Measurements from ENCODE around the gene PROKR2.

Gene PROKR2

GRCh38 chr20:5290596-5290995 lies 26.2 kb downstream of the PROKR2 start:
- no peak overlapping the region for H3K4me3 ChIP-seq (ENCODE audit: low read length in 2 of 2)
- H3K9me3 ChIP-seq (ENCODE audit: control insufficient read depth in 2 of 2, low read length in 2 of 2): no peaks in the 10 kb centered on the region
- no peaks in the 10 kb centered on the region for H3K36me3 ChIP-seq (ENCODE audit: control insufficient read depth in 2 of 2, insufficient read depth in 2 of 2, low read length in 2 of 2)
- no peaks in the 10 kb centered on the region for H3K4me1 ChIP-seq (ENCODE audit: control insufficient read depth in 2 of 2, insufficient read depth in 2 of 2, low read length in 2 of 2)
- no peaks in the 10 kb centered on the region for H3K27me3 ChIP-seq (ENCODE audit: control insufficient read depth in 2 of 2, insufficient read depth in 2 of 2, low read length in 2 of 2)
- H3K9ac ChIP-seq (ENCODE audit: low read depth in 1 of 2, low read length in 2 of 2): no peak overlapping the region
- H3K27ac ChIP-seq (ENCODE audit: low read depth in 2 of 2, low read length in 2 of 2): no peak overlapping the region

- Histone ChIP-seq H3K4me1 (ENCODE audit: control insufficient read depth in 2 of 2, insufficient read depth in 2 of 2, low read length in 2 of 2) (no peaks in the 10 kb centered on the region), H3K9me3 (ENCODE audit: control insufficient read depth in 2 of 2, low read length in 2 of 2) (no peaks in the 10 kb centered on the region), H3K27ac (ENCODE audit: low read depth in 2 of 2, low read length in 2 of 2) (no peak overlapping the region), H3K27me3 (ENCODE audit: control insufficient read depth in 2 of 2, insufficient read depth in 2 of 2, low read length in 2 of 2) (no peaks in the 10 kb centered on the region), H3K9ac (ENCODE audit: low read depth in 1 of 2, low read length in 2 of 2) (no peak overlapping the region), H3K4me3 (ENCODE audit: low read length in 2 of 2) (no peak overlapping the region), H3K36me3 (ENCODE audit: control insufficient read depth in 2 of 2, insufficient read depth in 2 of 2, low read length in 2 of 2) (no peaks in the 10 kb centered on the region)
These were observed 34.2 kb downstream of the PROKR2 start for GRCh38 chr20:5282561-5282960.

GRCh38 chr20:5279661-5280060 lies 37.1 kb downstream of the PROKR2 start:
- H3K9ac ChIP-seq (ENCODE audit: low read depth in 1 of 2, low read length in 2 of 2): no peak overlapping the region
- H3K4me3 ChIP-seq (ENCODE audit: low read length in 2 of 2): no peak overlapping the region
- H3K4me1 ChIP-seq (ENCODE audit: control insufficient read depth in 2 of 2, insufficient read depth in 2 of 2, low read length in 2 of 2): no peaks in the 10 kb centered on the region
- H3K36me3 ChIP-seq (ENCODE audit: control insufficient read depth in 2 of 2, insufficient read depth in 2 of 2, low read length in 2 of 2): no peaks in the 10 kb centered on the region
- H3K9me3 ChIP-seq (ENCODE audit: control insufficient read depth in 2 of 2, low read length in 2 of 2): no peaks in the 10 kb centered on the region
- H3K27me3 ChIP-seq (ENCODE audit: control insufficient read depth in 2 of 2, insufficient read depth in 2 of 2, low read length in 2 of 2): no peaks in the 10 kb centered on the region
- H3K27ac ChIP-seq (ENCODE audit: low read depth in 2 of 2, low read length in 2 of 2): no peak overlapping the region

GRCh38 chr20:5272268-5272667 lies 44.5 kb downstream of the PROKR2 start:
- H3K27ac ChIP-seq (ENCODE audit: low read depth in 2 of 2, low read length in 2 of 2): no peak overlapping the region
- no peak overlapping the region for H3K4me3 ChIP-seq (ENCODE audit: low read length in 2 of 2)
- H3K4me1 ChIP-seq (ENCODE audit: control insufficient read depth in 2 of 2, insufficient read depth in 2 of 2, low read length in 2 of 2): no peaks in the 10 kb centered on the region
- no peak overlapping the region for H3K9ac ChIP-seq (ENCODE audit: low read depth in 1 of 2, low read length in 2 of 2)
- no peaks in the 10 kb centered on the region for H3K27me3 ChIP-seq (ENCODE audit: control insufficient read depth in 2 of 2, insufficient read depth in 2 of 2, low read length in 2 of 2)
- H3K9me3 ChIP-seq (ENCODE audit: control insufficient read depth in 2 of 2, low read length in 2 of 2): no peaks in the 10 kb centered on the region
- no peaks in the 10 kb centered on the region for H3K36me3 ChIP-seq (ENCODE audit: control insufficient read depth in 2 of 2, insufficient read depth in 2 of 2, low read length in 2 of 2)

GRCh38 chr20:5270603-5271002 lies 46.2 kb downstream of the PROKR2 start:
- Histone ChIP-seq H3K36me3 (ENCODE audit: control insufficient read depth in 2 of 2, insufficient read depth in 2 of 2, low read length in 2 of 2) (no peaks in the 10 kb centered on the region), H3K9me3 (ENCODE audit: control insufficient read depth in 2 of 2, low read length in 2 of 2) (no peaks in the 10 kb centered on the region), H3K4me1 (ENCODE audit: control insufficient read depth in 2 of 2, insufficient read depth in 2 of 2, low read length in 2 of 2) (no peaks in the 10 kb centered on the region), H3K9ac (ENCODE audit: low read depth in 1 of 2, low read length in 2 of 2) (no peak overlapping the region), H3K4me3 (ENCODE audit: low read length in 2 of 2) (no peak overlapping the region), H3K27ac (ENCODE audit: low read depth in 2 of 2, low read length in 2 of 2) (no peak overlapping the region), H3K27me3 (ENCODE audit: control insufficient read depth in 2 of 2, insufficient read depth in 2 of 2, low read length in 2 of 2) (no peaks in the 10 kb centered on the region)

- Histone ChIP-seq H3K9ac (ENCODE audit: low read depth in 1 of 2, low read length in 2 of 2) (no peak overlapping the region), H3K4me3 (ENCODE audit: low read length in 2 of 2) (no peak overlapping the region), H3K36me3 (ENCODE audit: control insufficient read depth in 2 of 2, insufficient read depth in 2 of 2, low read length in 2 of 2) (no peaks in the 10 kb centered on the region), H3K9me3 (ENCODE audit: control insufficient read depth in 2 of 2, low read length in 2 of 2) (no peaks in the 10 kb centered on the region), H3K27me3 (ENCODE audit: control insufficient read depth in 2 of 2, insufficient read depth in 2 of 2, low read length in 2 of 2) (no peaks in the 10 kb centered on the region), H3K4me1 (ENCODE audit: control insufficient read depth in 2 of 2, insufficient read depth in 2 of 2, low read length in 2 of 2) (no peaks in the 10 kb centered on the region), H3K27ac (ENCODE audit: low read depth in 2 of 2, low read length in 2 of 2) (no peak overlapping the region)
These were observed 48.3 kb downstream of the PROKR2 start for GRCh38 chr20:5268449-5268848.

GRCh38 chr20:5267092-5267491 lies 49.7 kb downstream of the PROKR2 start:
- Histone ChIP-seq H3K27ac (ENCODE audit: low read depth in 2 of 2, low read length in 2 of 2) (no peak overlapping the region), H3K4me1 (ENCODE audit: control insufficient read depth in 2 of 2, insufficient read depth in 2 of 2, low read length in 2 of 2) (no peaks in the 10 kb centered on the region), H3K4me3 (ENCODE audit: low read length in 2 of 2) (no peak overlapping the region), H3K9ac (ENCODE audit: low read depth in 1 of 2, low read length in 2 of 2) (no peak overlapping the region), H3K36me3 (ENCODE audit: control insufficient read depth in 2 of 2, insufficient read depth in 2 of 2, low read length in 2 of 2) (no peaks in the 10 kb centered on the region), H3K9me3 (ENCODE audit: control insufficient read depth in 2 of 2, low read length in 2 of 2) (no peaks in the 10 kb centered on the region), H3K27me3 (ENCODE audit: control insufficient read depth in 2 of 2, insufficient read depth in 2 of 2, low read length in 2 of 2) (no peaks in the 10 kb centered on the region)
